Osteocyte (in vitro differentiated cells): ENCODE data around the gene SOX1. TPM values are rescaled to one million over a fixed set of nuclear protein-coding genes. Genes with fewer than 3 reads are reported as not detected.

Source experiments
- DNase-seq: peaks from one replicate; pipeline ENCODE4 v3.0.0; 2021; ENCODE audit warnings: mixed read lengths; ENCODE audit not compliant: unreplicated experiment; ENCODE audit errors: extremely low spot score
- H3K27ac Mint-ChIP-seq: one replicate; pipeline ENCODE4 v1.8.0; 2021; ENCODE audit warnings: mild to moderate bottlenecking, mixed read lengths; ENCODE audit not compliant: unreplicated experiment
- H3K27me3 Mint-ChIP-seq: one replicate; pipeline ENCODE4 v1.8.0; 2021; ENCODE audit warnings: mixed read lengths; ENCODE audit not compliant: unreplicated experiment
- H3K36me3 Mint-ChIP-seq: one replicate; pipeline ENCODE4 v1.8.0; 2021; ENCODE audit warnings: mixed read lengths; ENCODE audit not compliant: unreplicated experiment
- H3K4me1 Mint-ChIP-seq: one replicate; pipeline ENCODE4 v1.8.0; 2021; ENCODE audit warnings: mixed read lengths; ENCODE audit not compliant: unreplicated experiment
- H3K4me3 Mint-ChIP-seq: one replicate; pipeline ENCODE4 v1.8.0; 2021; ENCODE audit warnings: mild to moderate bottlenecking, moderate library complexity, mixed read lengths; ENCODE audit not compliant: unreplicated experiment
- H3K9me3 Mint-ChIP-seq: one replicate; pipeline ENCODE4 v1.8.0; 2021; ENCODE audit warnings: mixed read lengths; ENCODE audit not compliant: unreplicated experiment
- total RNA-seq: library from RNA; stranded (reverse); gene quantifications from 2 replicates; pipeline ENCODE4 v1.2.1, GENCODE V29; 2021
- TF ChIP-seq, protein P1 (sequence below): fragments of 200-600 bp; sonication (generic); IDR thresholded peaks from 2 replicates; pipeline ENCODE4 v1.5.0; 2021; ENCODE audit warnings: antibody characterized with exemption, mild to moderate bottlenecking, moderate library complexity

SOX1 gene
- total RNA-seq, 1 donor from 2014 or later, result not detected

DNA sequence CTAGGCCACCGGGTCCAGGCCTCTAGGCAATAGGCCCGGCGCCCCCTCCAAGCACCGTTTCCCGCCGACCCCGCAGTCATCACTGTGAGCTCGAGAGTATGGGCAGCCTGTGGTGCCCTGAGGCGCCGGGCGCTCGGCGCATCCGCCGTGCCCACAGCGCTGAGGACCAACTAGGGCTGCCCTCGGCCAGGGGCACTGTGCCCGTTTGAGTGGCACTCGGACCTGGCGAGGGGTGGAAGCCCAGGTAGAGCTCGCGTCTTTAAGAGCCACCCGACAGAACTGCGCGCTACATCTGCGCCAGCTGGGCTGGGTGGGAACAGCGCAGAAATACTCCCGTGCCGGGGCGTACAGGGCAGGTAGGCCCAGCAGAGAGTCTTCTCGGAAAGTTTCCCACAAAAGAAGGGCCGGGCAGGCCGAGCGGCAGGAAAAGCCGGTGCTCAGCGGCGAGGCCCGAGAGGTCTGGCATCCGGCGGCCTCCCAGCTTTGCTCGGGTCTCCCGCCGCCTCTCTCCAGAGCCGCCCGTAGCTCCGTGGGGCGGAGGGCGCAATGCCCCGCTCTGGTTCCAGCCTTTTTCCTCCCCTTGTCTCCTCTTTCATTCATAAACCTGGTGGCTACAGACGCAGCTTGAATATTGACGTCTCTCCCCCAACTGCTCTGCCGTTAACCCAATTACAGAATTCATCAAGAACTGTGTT, 5.4 kb upstream of the SOX1 start:
- Mint-ChIP-seq H3K27me3 (peaks cover 82% of the 10 kb centered on the region), H3K36me3 (no peaks in the 10 kb centered on the region), H3K4me3 (no peak overlapping the region), H3K27ac (no peak overlapping the region), H3K4me1 (peaks cover 13% of the 10 kb centered on the region), H3K9me3 (no peaks in the 10 kb centered on the region)
- TF ChIP-seq, protein P1, sequence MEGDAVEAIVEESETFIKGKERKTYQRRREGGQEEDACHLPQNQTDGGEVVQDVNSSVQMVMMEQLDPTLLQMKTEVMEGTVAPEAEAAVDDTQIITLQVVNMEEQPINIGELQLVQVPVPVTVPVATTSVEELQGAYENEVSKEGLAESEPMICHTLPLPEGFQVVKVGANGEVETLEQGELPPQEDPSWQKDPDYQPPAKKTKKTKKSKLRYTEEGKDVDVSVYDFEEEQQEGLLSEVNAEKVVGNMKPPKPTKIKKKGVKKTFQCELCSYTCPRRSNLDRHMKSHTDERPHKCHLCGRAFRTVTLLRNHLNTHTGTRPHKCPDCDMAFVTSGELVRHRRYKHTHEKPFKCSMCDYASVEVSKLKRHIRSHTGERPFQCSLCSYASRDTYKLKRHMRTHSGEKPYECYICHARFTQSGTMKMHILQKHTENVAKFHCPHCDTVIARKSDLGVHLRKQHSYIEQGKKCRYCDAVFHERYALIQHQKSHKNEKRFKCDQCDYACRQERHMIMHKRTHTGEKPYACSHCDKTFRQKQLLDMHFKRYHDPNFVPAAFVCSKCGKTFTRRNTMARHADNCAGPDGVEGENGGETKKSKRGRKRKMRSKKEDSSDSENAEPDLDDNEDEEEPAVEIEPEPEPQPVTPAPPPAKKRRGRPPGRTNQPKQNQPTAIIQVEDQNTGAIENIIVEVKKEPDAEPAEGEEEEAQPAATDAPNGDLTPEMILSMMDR, result no peak
- no peak for DNase-seq

DNA sequence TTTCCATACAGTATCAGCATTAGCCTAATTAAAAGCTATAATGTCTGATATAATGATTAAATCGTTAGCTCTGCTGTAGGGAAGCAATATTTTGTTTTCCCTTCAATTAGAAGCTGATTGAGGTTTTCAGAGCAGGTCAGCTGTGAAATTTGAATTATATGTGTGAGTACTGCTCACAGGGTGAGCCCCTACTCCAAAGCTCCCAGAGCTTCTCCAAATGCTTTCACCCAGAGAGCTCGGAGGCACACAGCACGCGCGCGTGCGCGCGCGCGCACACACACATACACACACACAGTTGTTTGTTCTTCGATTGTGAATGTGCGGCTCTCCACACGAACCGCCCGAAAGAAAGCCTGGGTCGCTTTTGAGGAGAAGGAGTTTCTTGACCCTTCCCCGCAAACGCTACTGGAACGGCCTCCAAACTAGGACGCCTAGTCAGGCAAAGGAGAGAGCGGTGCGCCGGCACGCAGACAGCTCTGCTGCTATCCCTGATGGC, 4.8 kb upstream of the SOX1 start:
- H3K4me3 Mint-ChIP-seq, result no peak overlapping the region
- H3K27me3 Mint-ChIP-seq, result peaks cover 78% of the 10 kb centered on the region
- no peaks in the 10 kb centered on the region for H3K36me3 Mint-ChIP-seq
- no peak for DNase-seq
- no peak overlapping the region for H3K27ac Mint-ChIP-seq
- H3K9me3 Mint-ChIP-seq, result no peaks in the 10 kb centered on the region
- H3K4me1 Mint-ChIP-seq, result peaks cover 10% of the 10 kb centered on the region
- TF ChIP-seq, protein P1, result no peak

DNA sequence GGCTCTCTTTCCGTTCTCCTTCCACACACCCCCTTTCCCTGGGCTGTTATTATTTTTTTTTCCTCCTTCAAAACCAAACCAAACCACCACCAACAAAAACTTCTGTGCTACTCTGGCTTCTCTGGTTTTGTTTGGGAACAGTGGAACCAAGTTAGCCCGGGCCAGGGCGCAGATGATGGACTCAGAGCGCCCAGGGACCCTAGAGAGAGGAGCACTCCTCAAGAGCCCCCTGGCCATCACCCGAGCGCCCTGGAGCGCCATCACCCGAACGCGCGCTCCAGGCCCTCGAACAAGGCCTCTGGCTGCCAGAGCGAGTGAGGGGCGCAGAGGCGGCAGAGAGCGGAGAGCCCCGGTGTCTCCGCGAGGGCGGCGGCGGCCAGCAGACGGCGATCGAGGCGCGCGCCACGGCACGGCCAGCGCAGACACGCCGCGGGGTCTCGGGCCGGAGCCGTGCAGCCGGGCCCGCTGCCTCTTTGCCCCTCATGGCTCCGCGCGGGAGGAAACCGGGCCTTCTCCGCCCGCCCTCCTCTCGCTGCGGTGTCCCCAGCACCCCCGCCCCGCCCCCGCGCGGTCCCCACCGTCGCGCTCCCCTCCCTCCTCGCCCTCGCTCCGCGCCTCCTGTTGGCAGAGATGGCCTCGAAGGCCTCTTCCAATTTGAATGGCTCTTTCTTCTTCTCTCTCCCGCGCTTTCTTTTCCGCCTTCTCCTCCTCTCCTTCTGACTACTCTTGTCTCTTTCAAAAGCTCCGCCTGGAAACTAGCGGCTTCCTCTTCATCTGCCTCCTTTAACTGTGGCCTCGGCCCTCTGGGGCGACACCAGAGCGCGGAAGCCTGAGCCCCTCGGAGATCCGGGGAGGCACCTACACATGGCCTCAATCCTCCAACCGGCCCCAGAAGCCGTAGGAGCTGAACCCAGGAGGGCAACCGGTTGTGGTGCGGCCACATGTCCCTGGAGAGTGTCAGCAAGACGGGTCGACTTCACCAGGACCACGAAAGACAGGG, 4.1 kb upstream of the SOX1 start:
- Mint-ChIP-seq H3K9me3 (no peaks in the 10 kb centered on the region), H3K4me3 (no peak overlapping the region), H3K27me3 (peaks cover 79% of the 10 kb centered on the region), H3K36me3 (no peaks in the 10 kb centered on the region), H3K4me1 (peaks cover 10% of the 10 kb centered on the region), H3K27ac (no peak overlapping the region)
- no peak for DNase-seq
- TF ChIP-seq, protein P1, result peak; percentile 30

DNA sequence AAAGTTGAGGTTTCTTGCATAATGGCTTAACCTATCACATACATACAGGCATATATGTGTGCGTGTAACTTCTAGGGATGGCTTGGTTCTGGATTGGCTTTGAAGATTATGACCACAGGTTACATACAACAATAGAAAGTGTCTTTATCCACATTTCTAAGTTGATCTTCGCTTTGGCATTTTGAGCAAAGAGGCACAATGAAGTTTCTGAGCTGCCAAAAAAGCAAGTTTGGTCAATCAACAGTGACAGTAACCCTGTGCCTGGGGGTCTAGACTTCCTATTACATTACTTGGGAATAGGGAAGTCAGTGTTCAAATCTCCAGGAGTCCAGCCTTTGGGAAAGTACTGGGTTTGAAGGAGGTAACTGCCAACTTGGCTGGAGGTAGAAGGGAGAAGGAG, 3.1 kb upstream of the SOX1 start:
- TF ChIP-seq, protein P1, result no peak
- Mint-ChIP-seq H3K4me3 (no peak overlapping the region), H3K4me1 (peaks cover 10% of the 10 kb centered on the region), H3K36me3 (no peaks in the 10 kb centered on the region), H3K9me3 (no peaks in the 10 kb centered on the region), H3K27me3 (peaks cover 71% of the 10 kb centered on the region), H3K27ac (no peak overlapping the region)
- no peak for DNase-seq

DNA sequence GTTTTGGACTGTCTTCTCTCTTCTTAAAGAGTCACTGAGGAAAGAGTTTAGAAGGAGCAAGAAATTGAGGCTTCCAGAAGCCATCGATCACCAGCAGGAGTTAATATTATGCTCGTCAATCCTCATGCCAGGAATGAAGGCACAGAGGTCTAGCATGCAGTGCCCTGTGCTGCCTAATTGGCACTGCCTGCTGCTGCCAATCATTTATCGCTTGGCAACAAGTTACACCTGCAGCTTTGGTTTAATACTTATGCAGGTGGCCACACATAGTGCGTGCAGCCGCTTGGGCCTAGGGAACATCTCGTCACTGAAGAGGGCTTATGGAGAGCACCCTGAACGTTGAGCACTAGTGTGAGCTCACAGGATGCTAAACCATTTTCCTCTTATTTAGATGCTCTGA, 2.7 kb upstream of the SOX1 start:
- Mint-ChIP-seq H3K27ac (no peak overlapping the region), H3K27me3 (peaks cover 71% of the 10 kb centered on the region), H3K4me1 (peaks cover 15% of the 10 kb centered on the region), H3K9me3 (no peaks in the 10 kb centered on the region), H3K4me3 (no peak overlapping the region), H3K36me3 (no peaks in the 10 kb centered on the region)
- TF ChIP-seq, protein P1, result no peak
- no peak for DNase-seq
